ENCODE results near the gene COPG1.
"Not testable (repeated sequence)": the region's sequence is repeated elsewhere in the genome, so short reads cannot be mapped to it uniquely, and the experiment has no call there.

The COPG1 gene, protein sequence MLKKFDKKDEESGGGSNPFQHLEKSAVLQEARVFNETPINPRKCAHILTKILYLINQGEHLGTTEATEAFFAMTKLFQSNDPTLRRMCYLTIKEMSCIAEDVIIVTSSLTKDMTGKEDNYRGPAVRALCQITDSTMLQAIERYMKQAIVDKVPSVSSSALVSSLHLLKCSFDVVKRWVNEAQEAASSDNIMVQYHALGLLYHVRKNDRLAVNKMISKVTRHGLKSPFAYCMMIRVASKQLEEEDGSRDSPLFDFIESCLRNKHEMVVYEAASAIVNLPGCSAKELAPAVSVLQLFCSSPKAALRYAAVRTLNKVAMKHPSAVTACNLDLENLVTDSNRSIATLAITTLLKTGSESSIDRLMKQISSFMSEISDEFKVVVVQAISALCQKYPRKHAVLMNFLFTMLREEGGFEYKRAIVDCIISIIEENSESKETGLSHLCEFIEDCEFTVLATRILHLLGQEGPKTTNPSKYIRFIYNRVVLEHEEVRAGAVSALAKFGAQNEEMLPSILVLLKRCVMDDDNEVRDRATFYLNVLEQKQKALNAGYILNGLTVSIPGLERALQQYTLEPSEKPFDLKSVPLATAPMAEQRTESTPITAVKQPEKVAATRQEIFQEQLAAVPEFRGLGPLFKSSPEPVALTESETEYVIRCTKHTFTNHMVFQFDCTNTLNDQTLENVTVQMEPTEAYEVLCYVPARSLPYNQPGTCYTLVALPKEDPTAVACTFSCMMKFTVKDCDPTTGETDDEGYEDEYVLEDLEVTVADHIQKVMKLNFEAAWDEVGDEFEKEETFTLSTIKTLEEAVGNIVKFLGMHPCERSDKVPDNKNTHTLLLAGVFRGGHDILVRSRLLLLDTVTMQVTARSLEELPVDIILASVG

DNA sequence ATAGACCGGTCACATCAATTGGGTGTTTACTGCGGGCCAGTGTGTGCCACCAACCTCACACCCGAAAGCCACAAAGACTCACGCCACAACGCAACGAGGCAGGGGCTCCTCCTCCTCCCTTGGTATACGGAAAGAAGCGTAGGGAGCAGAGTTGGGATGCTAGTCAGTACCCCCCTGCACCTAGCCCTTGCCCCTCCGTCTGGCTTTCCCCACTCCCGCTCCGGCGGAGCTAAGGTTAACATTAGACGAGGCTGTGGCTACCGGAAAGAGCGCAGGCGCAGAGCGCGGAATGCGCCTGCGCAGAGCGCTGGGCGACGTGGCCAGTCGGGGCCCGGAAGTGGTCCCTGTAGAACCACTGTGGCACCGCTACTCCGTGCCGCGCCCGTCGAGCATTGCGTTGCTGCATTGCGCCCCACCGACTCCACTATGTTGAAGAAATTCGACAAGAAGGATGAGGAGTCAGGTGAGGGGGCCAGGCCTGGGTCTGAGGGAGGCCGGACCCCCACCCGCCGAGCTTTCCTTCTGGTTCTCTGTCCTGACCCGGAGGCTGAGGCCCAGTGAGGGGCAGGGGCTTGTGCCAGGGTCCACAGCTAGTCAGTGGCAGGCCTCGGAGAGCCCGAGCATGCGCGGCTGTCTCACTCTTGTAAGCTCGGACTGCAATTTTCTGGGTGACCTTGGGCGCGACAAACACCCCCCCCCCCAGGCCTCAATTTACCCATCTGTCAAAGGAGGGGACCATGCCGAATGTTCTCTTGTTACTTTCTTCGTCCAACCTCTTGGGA, at the start of gene COPG1:
TSS of gene COPG1 (plus strand) at position 323 of the 782 bp plus-strand sequence. CDS start at position 427, 104 bp downstream.
- no peaks in the 10 kb centered on the region for H3K27me3 ChIP-seq (ENCODE audit: insufficient read depth, low read length)
- H3K36me3 ChIP-seq (ENCODE audit: insufficient read depth, low read length): peaks cover 25% of the 10 kb centered on the region
- peaks cover 15% of the 10 kb centered on the region for H3K4me1 ChIP-seq (ENCODE audit: insufficient read depth, low read length)
- H3K4me3 ChIP-seq (ENCODE audit: low read length): peak within 1 kb of the TSS; percentile 95
- H3K9me3 ChIP-seq (ENCODE audit: low read length): no peaks in the 10 kb centered on the region
- H2AFZ ChIP-seq (ENCODE audit: low read depth, low read length): peak within 1 kb of the TSS; percentile 84

DNA sequence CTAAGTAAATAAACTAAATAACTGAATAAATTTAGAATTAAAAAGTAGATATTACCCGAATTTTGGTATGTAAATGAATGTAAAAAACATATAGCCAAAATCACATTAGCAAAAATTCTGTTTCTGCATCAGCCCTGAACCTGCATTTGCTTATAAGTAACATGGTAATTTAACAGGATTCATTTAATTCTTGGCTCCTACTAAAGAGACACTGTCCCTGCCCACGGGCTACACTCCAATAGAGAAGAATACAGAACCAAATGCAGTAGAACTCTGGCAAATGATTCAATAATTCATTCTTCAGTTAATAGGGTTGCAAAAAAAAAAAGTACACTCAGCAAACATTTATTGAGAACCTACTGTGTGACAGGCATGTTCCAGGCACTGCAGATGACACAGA, 44.9 kb upstream of the COPG1 start:
- H3K27me3 ChIP-seq (ENCODE audit: insufficient read depth, low read length): no peaks in the 10 kb centered on the region
- no peaks in the 10 kb centered on the region for H3K36me3 ChIP-seq (ENCODE audit: insufficient read depth, low read length)
- H3K9me3 ChIP-seq (ENCODE audit: low read length): no peaks in the 10 kb centered on the region
- H2AFZ ChIP-seq (ENCODE audit: low read depth, low read length): no peak overlapping the region
- no peak overlapping the region for H3K4me3 ChIP-seq (ENCODE audit: low read length)
- H3K4me1 ChIP-seq (ENCODE audit: insufficient read depth, low read length): no peaks in the 10 kb centered on the region

DNA sequence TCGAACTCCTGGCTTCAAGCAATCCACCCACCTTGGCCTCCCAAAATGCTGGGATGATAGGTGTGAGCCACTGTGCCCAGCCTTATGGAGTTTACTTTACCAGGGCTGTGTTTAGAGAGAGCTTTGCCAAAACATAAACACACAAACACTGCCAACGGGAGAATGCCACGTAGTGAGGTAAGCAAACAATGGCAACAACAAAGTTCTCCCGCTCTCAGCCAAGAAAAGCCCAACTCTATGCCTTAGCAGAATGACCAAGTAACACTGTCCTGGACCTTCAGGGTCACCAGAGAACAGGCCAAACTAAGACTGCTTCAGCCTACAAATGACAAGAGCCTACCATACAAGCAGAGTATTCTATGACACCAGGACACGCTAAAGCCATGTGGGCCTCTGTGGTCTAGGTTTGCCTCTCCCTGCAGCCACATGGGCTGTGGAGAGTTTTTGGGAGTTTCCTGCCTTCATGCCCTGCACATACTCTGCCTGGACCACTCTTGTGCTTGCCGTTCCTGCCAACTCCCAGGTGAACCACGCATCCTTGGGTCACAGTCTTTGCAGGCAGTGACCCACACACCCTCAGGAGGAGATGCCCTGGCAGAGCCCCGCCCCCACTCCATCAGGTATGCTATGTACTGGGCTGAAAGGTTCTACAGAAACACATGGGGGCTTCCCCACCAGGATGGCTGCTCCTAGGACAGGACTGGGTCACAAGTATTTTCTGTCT, 44.1 kb upstream of the COPG1 start:
- no peaks in the 10 kb centered on the region for H3K9me3 ChIP-seq (ENCODE audit: low read length)
- no peak overlapping the region for H2AFZ ChIP-seq (ENCODE audit: low read depth, low read length)
- H3K27me3 ChIP-seq (ENCODE audit: insufficient read depth, low read length): no peaks in the 10 kb centered on the region
- H3K4me1 ChIP-seq (ENCODE audit: insufficient read depth, low read length): no peaks in the 10 kb centered on the region
- no peak overlapping the region for H3K4me3 ChIP-seq (ENCODE audit: low read length)
- no peaks in the 10 kb centered on the region for H3K36me3 ChIP-seq (ENCODE audit: insufficient read depth, low read length)

DNA sequence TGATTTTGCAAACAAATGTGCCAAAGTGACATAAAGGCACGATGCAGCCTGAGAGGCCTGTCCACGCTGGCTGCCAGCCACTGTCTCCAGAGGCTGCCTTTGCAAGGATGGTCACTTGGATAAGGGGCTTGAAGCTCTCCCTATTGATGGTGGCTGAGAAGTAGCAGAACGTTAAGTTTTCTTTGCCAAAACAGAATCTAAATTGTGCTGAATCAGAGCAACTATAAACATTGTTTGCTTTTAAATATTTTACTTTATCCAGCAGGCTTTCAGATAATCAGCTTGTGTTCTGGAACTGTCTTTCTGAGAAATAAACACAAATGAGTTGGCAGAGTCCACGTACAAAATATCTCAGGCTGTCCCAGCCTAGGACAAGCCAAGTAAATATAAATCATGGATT, 41.9 kb upstream of the COPG1 start:
- Histone ChIP-seq H3K27me3 (ENCODE audit: insufficient read depth, low read length) (no peaks in the 10 kb centered on the region), H3K4me3 (ENCODE audit: low read length) (no peak overlapping the region), H3K9me3 (ENCODE audit: low read length) (no peaks in the 10 kb centered on the region), H3K4me1 (ENCODE audit: insufficient read depth, low read length) (no peaks in the 10 kb centered on the region), H3K36me3 (ENCODE audit: insufficient read depth, low read length) (no peaks in the 10 kb centered on the region), H2AFZ (ENCODE audit: low read depth, low read length) (no peak overlapping the region)

DNA sequence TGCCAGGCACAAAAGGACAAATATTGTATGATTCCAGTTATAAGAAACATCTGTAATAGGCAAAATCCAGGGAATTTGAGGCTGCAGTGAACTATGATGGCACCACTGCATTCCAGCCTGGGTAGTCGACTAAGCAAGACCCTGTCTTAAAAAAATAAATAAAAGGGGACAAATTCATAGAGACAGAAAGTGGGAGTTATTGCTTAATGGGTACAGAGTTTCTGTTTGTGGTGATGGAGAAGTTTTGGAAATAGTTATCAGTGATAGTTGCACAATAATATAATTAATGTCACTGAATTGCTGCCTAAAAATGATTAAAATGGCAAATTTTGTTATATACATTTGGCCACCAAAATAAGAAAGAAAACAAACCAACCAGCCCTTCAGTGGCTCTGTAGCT, 38.1 kb upstream of the COPG1 start:
- no peaks in the 10 kb centered on the region for H3K4me1 ChIP-seq (ENCODE audit: insufficient read depth, low read length)
- H2AFZ ChIP-seq (ENCODE audit: low read depth, low read length): no peak overlapping the region
- no peak overlapping the region for H3K4me3 ChIP-seq (ENCODE audit: low read length)
- H3K27me3 ChIP-seq (ENCODE audit: insufficient read depth, low read length): no peaks in the 10 kb centered on the region
- H3K9me3 ChIP-seq (ENCODE audit: low read length): no peaks in the 10 kb centered on the region
- H3K36me3 ChIP-seq (ENCODE audit: insufficient read depth, low read length): no peaks in the 10 kb centered on the region

DNA sequence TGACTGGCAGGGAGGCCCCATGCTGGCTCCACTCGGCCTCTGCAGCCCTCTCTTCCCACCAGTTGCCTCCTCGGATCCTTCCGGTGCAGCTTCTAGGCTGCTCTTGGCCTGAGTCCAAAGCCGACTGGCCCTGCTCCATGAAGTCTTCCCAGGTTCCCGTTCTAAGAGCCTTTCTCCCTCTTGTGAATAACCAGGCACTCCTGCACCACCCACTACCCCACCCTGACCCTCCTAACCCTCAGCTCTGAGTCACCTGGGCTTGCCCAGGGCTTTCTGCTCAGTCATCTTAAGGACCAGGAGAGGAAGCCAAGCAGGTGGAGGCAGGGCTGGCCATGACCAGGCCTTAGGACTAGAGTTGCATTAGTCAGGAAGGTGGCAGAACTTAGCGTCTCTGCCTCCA, 37.6 kb upstream of the COPG1 start:
- H3K4me1 ChIP-seq (ENCODE audit: insufficient read depth, low read length): no peaks in the 10 kb centered on the region
- no peak overlapping the region for H3K4me3 ChIP-seq (ENCODE audit: low read length)
- no peak overlapping the region for H2AFZ ChIP-seq (ENCODE audit: low read depth, low read length)
- no peaks in the 10 kb centered on the region for H3K27me3 ChIP-seq (ENCODE audit: insufficient read depth, low read length)
- no peaks in the 10 kb centered on the region for H3K36me3 ChIP-seq (ENCODE audit: insufficient read depth, low read length)
- H3K9me3 ChIP-seq (ENCODE audit: low read length): no peaks in the 10 kb centered on the region

DNA sequence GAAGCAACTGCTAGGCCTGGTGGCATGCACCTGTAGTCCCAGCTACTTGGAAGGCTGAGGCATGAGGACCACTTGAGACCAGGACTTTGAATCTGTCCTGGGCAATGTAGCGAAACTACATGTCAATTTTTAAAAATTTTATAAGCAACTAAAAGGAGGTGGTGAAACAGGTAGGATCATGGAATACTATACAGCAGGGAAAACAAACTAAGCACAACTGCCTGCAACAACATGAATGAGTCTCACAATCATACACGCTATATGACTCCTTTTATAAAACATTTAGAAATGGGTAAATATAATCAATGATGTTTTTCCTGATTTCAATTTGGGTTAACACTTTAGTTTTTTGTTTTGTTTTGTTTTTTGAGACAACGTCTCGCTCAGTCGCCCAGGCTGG, 36.2 kb upstream of the COPG1 start:
- no peak overlapping the region for H2AFZ ChIP-seq (ENCODE audit: low read depth, low read length)
- H3K4me1 ChIP-seq (ENCODE audit: insufficient read depth, low read length): no peaks in the 10 kb centered on the region
- no peaks in the 10 kb centered on the region for H3K9me3 ChIP-seq (ENCODE audit: low read length)
- H3K27me3 ChIP-seq (ENCODE audit: insufficient read depth, low read length): no peaks in the 10 kb centered on the region
- no peaks in the 10 kb centered on the region for H3K36me3 ChIP-seq (ENCODE audit: insufficient read depth, low read length)
- no peak overlapping the region for H3K4me3 ChIP-seq (ENCODE audit: low read length)

DNA sequence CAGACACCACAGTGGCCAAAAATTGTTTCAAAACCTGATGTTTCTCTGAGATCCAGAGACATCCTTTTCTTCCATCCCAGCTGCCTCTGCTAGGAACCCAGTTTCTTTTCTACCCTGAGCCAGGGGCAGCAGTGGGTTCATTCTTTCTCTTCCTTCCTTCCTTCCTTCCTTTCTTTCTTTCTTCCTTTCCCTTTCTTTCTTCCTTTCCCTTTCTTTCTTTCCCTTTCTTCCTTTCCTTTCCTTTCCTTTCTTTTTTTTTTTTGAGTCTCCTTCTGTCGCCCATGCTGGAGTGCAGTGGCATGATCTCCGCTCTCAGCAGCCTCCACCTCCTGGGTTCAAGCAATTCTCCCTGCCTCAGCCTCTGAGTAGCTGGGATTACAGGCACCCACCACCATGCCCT, 30.7 kb upstream of the COPG1 start:
- no peak overlapping the region for H2AFZ ChIP-seq (ENCODE audit: low read depth, low read length)
- no peaks in the 10 kb centered on the region for H3K4me1 ChIP-seq (ENCODE audit: insufficient read depth, low read length)
- H3K27me3 ChIP-seq (ENCODE audit: insufficient read depth, low read length): no peaks in the 10 kb centered on the region
- no peak overlapping the region for H3K4me3 ChIP-seq (ENCODE audit: low read length)
- H3K36me3 ChIP-seq (ENCODE audit: insufficient read depth, low read length): no peaks in the 10 kb centered on the region
- no peaks in the 10 kb centered on the region for H3K9me3 ChIP-seq (ENCODE audit: low read length)

DNA sequence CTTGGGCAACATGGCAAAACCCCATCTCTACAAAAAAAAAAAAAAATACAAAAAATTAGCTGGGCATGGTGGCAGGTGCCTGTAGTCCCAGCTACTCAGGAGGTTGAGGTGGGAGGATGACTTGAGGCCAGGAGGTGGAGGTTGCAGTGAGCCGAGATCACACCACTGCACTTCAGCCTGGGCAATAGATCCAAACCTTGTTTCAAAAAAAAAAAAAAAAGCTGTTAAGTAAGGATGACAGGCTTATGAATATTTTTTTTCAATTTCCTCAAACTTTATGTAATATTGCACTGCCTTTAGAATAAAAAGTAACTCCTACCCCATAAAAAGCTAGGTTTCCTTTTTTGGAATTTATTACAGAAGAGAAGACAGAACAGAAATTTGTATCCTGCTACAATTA, 25.0 kb upstream of the COPG1 start:
- H2AFZ ChIP-seq (ENCODE audit: low read depth, low read length); H3K4me3 ChIP-seq (ENCODE audit: low read length); H3K4me1 ChIP-seq (ENCODE audit: insufficient read depth, low read length); H3K9me3 ChIP-seq (ENCODE audit: low read length); H3K36me3 ChIP-seq (ENCODE audit: insufficient read depth, low read length); H3K27me3 ChIP-seq (ENCODE audit: insufficient read depth, low read length): not testable (repeated sequence)

DNA sequence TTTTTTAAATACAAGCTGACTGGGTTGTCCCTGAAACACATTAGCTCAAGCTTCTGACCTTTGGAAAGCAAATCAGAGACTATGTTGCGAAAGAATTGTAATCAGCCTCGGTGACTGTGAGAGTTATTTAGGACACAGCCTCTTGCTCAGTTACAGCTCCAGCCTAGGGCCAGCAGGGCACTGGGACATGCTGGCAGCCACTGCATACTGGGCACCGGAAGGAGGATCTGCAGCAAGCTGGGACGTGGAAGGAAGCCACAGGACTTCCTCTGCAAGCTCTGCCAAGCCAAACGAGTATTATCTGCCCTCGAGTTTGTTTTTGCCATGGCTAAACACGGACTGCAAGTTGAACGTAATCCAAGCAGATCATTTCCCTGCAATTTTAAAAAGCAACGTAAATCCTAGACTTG, 24.4 kb upstream of the COPG1 start:
- Histone ChIP-seq H3K36me3 (ENCODE audit: insufficient read depth, low read length) (no peaks in the 10 kb centered on the region), H3K27me3 (ENCODE audit: insufficient read depth, low read length) (no peaks in the 10 kb centered on the region), H3K4me3 (ENCODE audit: low read length) (no peak overlapping the region), H3K9me3 (ENCODE audit: low read length) (no peaks in the 10 kb centered on the region), H2AFZ (ENCODE audit: low read depth, low read length) (peak overlapping the region; percentile 40), H3K4me1 (ENCODE audit: insufficient read depth, low read length) (no peaks in the 10 kb centered on the region)

DNA sequence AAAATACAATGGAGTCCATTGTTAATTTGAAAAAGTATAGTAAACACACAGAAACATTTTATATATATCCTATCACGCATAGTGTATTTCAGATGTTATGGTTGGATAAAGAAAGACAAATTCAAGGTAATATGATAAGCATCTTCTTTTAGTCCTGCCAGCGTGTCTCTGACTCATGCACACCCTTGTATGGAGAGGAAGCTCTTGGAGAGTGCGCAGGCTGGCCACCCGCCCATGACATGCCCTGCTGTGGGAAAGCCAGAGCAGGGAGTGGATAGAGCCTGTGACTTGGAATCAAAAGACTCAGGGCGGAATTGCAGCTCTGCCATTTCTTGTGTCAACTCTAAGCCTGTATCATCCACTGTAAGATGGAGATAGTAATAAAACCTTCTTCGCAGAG, 23.0 kb upstream of the COPG1 start:
- Histone ChIP-seq H3K4me3 (ENCODE audit: low read length) (no peak overlapping the region), H2AFZ (ENCODE audit: low read depth, low read length) (no peak overlapping the region), H3K27me3 (ENCODE audit: insufficient read depth, low read length) (peaks cover under 1% of the 10 kb centered on the region), H3K4me1 (ENCODE audit: insufficient read depth, low read length) (no peaks in the 10 kb centered on the region), H3K9me3 (ENCODE audit: low read length) (no peaks in the 10 kb centered on the region), H3K36me3 (ENCODE audit: insufficient read depth, low read length) (no peaks in the 10 kb centered on the region)

DNA sequence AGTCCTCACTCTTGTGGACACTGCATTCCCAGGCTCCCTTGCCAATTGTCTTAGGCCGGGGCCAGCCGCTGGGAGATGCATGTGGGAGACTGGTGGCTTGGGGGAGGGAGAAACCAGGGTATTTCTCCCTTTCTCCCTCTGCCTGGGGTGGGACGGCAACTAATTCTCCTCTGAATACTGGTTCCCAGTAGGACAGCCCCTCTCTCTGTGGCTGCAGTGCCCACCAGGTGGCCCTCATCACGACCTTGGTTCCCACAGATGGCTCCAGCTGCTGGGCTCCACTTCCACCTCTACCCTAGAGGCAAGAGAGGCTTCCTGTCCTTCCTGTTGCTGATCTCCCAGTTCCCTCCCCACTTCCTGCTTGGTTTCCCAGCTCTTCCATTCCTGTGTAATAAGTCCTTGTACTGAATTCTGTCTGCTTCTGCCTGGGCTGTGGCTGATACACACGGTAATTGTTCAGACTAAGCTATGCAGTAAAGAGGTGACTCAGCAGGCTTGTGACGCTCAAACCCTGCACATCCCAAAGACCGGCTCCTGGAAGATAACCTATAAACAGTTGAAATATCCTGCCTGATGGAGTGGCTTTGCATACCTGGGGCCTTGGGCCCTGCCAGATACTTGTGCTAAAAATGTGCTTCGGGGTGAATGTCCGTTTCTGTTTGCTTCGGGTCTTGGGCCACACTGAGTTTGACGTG, 20.4 kb upstream of the COPG1 start:
- H3K9me3 ChIP-seq (ENCODE audit: low read length): no peaks in the 10 kb centered on the region
- H3K36me3 ChIP-seq (ENCODE audit: insufficient read depth, low read length): no peaks in the 10 kb centered on the region
- no peak overlapping the region for H3K4me3 ChIP-seq (ENCODE audit: low read length)
- H2AFZ ChIP-seq (ENCODE audit: low read depth, low read length): no peak overlapping the region
- H3K27me3 ChIP-seq (ENCODE audit: insufficient read depth, low read length): peaks cover 3% of the 10 kb centered on the region
- no peaks in the 10 kb centered on the region for H3K4me1 ChIP-seq (ENCODE audit: insufficient read depth, low read length)

Data from neuron (in vitro differentiated cells).